Measurements from ENCODE around the gene MDM2.

Gene MDM2

GRCh38 chr12:68831751-68832503 is 23.9 kb downstream of the MDM2 start:
- no peak overlapping the region for H3K4me3 ChIP-seq (ENCODE audit: severe bottlenecking)
- H3K4me1 ChIP-seq (ENCODE audit: insufficient read depth, poor library complexity, severe bottlenecking): peaks cover 5% of the 10 kb centered on the region
- TF ChIP-seq CTCF (IDR thresholded peaks at IDR 0.05; ENCODE audit: poor library complexity, severe bottlenecking): no peak
- H3K36me3 ChIP-seq (ENCODE audit: low read depth): peaks cover 96% of the 10 kb centered on the region
- DNase-seq (ENCODE audit: low spot score) (no peak), ATAC-seq (ENCODE audit: low read depth) (no peak)
- no peaks in the 10 kb centered on the region for H3K9me3 ChIP-seq (ENCODE audit: severe bottlenecking)
- H3K27ac ChIP-seq (ENCODE audit: poor library complexity, severe bottlenecking): no peak overlapping the region
- H3K27me3 ChIP-seq (ENCODE audit: insufficient read depth, poor library complexity, severe bottlenecking): no peaks in the 10 kb centered on the region

- H3K4me3 ChIP-seq (ENCODE audit: severe bottlenecking): no peak overlapping the region
- no peak overlapping the region for H3K27ac ChIP-seq (ENCODE audit: poor library complexity, severe bottlenecking)
- no peak for DNase-seq (ENCODE audit: low spot score)
- H3K9me3 ChIP-seq (ENCODE audit: severe bottlenecking): no peaks in the 10 kb centered on the region
- peaks cover 96% of the 10 kb centered on the region for H3K36me3 ChIP-seq (ENCODE audit: low read depth)
- peaks cover 2% of the 10 kb centered on the region for H3K4me1 ChIP-seq (ENCODE audit: insufficient read depth, poor library complexity, severe bottlenecking)
- no peak for ATAC-seq (ENCODE audit: low read depth)
- TF ChIP-seq CTCF (IDR thresholded peaks at IDR 0.05; ENCODE audit: poor library complexity, severe bottlenecking): no peak
- H3K27me3 ChIP-seq (ENCODE audit: insufficient read depth, poor library complexity, severe bottlenecking): no peaks in the 10 kb centered on the region
These were observed 24.5 kb downstream of the MDM2 start for GRCh38 chr12:68832504-68832867.

DNA sequence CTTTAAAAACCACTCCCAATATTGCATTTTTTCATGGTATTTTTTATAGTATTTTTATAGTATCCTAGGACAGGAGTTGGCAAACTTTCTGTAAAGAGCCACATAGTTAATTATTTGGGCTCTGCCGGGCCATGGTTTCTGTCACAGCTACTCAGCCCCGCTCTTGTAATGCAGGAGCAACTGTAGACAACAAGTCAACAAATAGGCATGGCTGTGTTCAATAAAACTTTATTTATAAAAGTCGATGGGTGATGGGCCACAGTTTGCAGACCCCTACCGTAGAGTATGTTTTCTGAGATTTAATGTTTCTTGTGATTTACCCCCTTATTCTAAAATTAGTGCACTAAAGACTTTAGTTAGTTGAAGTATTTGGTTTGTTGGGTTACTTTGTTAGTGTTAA is 25.5 kb downstream of the MDM2 start:
- H3K4me1 ChIP-seq (ENCODE audit: insufficient read depth, poor library complexity, severe bottlenecking): no peaks in the 10 kb centered on the region
- ATAC-seq (ENCODE audit: low read depth): no peak
- peaks cover 96% of the 10 kb centered on the region for H3K36me3 ChIP-seq (ENCODE audit: low read depth)
- TF ChIP-seq CTCF (IDR thresholded peaks at IDR 0.05; ENCODE audit: poor library complexity, severe bottlenecking): no peak
- no peaks in the 10 kb centered on the region for H3K27me3 ChIP-seq (ENCODE audit: insufficient read depth, poor library complexity, severe bottlenecking)
- no peaks in the 10 kb centered on the region for H3K9me3 ChIP-seq (ENCODE audit: severe bottlenecking)
- no peak for DNase-seq (ENCODE audit: low spot score)
- no peak overlapping the region for H3K27ac ChIP-seq (ENCODE audit: poor library complexity, severe bottlenecking)
- H3K4me3 ChIP-seq (ENCODE audit: severe bottlenecking): no peak overlapping the region

DNA sequence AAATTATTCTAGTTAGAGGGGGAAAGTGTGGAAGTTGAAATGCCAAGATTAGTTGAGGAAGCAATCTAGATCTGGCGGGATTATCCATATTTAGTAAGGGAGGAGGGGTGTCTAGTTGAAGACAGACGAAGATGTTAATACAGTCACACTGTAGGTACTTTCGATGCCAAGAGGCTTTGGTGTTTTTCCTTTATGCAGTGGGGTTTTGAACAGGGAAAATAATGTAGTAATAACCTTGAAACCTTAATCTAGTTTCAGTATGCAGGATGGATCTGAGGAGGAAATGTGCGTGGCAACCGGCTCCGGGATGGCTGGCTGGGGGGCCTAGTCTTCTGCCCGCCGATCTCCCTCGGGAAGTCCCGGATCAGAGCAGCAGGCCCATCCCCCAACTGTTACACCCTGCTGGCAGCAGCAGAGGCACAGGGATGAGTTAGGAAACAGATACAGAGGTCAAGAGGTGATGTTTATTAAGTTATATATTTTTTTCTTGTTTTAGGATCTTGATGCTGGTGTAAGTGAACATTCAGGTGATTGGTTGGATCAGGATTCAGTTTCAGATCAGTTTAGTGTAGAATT is 27.4 kb downstream of the MDM2 start:
- ATAC-seq (ENCODE audit: low read depth): no peak
- no peak for DNase-seq (ENCODE audit: low spot score)
- Histone ChIP-seq H3K27me3 (ENCODE audit: insufficient read depth, poor library complexity, severe bottlenecking) (no peaks in the 10 kb centered on the region), H3K9me3 (ENCODE audit: severe bottlenecking) (no peaks in the 10 kb centered on the region), H3K36me3 (ENCODE audit: low read depth) (peaks cover 96% of the 10 kb centered on the region), H3K27ac (ENCODE audit: poor library complexity, severe bottlenecking) (no peak overlapping the region), H3K4me3 (ENCODE audit: severe bottlenecking) (no peak overlapping the region), H3K4me1 (ENCODE audit: insufficient read depth, poor library complexity, severe bottlenecking) (no peaks in the 10 kb centered on the region)
- no peak for TF ChIP-seq CTCF (IDR thresholded peaks at IDR 0.05; ENCODE audit: poor library complexity, severe bottlenecking)

DNA sequence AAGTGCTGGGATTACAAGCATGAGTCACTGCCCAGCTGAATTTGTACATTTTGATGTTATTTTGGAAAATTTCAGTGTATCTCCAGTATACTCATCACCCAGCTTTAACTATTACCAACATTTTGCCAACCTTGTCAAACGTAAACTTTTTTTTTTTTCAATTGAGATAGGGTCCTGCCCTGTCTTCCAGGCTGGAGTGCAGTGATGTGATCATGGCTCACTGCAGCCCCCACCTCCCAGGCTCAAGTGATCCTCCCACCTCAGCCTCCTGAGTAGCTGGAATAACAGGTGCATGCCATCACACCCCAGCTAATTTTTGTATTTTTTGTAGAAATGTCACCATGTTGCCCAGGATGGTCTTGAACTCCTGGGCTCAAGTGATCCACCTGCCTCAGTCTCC is 29.2 kb downstream of the MDM2 start:
- no peaks in the 10 kb centered on the region for H3K4me1 ChIP-seq (ENCODE audit: insufficient read depth, poor library complexity, severe bottlenecking)
- no peak for TF ChIP-seq CTCF (IDR thresholded peaks at IDR 0.05; ENCODE audit: poor library complexity, severe bottlenecking)
- ATAC-seq (ENCODE audit: low read depth) (no peak), DNase-seq (ENCODE audit: low spot score) (no peak)
- H3K4me3 ChIP-seq (ENCODE audit: severe bottlenecking): no peak overlapping the region
- no peak overlapping the region for H3K27ac ChIP-seq (ENCODE audit: poor library complexity, severe bottlenecking)
- no peaks in the 10 kb centered on the region for H3K27me3 ChIP-seq (ENCODE audit: insufficient read depth, poor library complexity, severe bottlenecking)
- peaks cover 94% of the 10 kb centered on the region for H3K36me3 ChIP-seq (ENCODE audit: low read depth)
- no peaks in the 10 kb centered on the region for H3K9me3 ChIP-seq (ENCODE audit: severe bottlenecking)

Measured in RWPE2 (cell line).